ENCODE results near the gene PDZD4.

Gene PDZD4

GRCh38 chrX:153829799-153830639 is at the start of gene PDZD4:
Gene PDZD4, minus strand, starts transcription at chrX:153830544. Its CDS starts 246 bp downstream, at chrX:153830298.
- no peak for DNase-seq (ENCODE audit: low spot score)

- DNase-seq (ENCODE audit: low spot score): no peak
Measured at GRCh38 chrX:153879741-153880439, 49.5 kb upstream of the PDZD4 start.

- DNase-seq (ENCODE audit: low spot score): no peak
Measured at GRCh38 chrX:153878969-153879653, 48.8 kb upstream of the PDZD4 start.

DNA sequence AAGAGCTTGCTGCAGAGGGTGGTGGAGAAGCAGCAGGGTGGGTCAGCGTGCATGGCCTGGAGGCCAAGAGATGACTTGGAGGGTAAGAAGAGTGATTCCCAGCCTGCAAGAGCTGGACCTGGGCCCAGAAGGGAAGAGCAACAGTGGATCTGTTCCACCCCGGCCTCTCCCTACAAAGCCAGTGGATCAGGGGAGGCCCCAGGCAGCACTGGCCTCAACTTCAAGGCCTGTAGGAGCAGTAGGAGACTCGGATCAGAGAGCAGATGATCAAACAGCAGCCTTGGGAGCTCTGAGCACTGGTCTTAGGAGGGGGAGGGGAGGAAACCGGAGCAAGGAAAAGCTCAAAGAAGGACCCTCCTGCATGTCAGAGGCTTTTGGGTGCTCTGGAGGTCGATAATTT is 48.0 kb upstream of the PDZD4 start:
- DNase-seq (ENCODE audit: low spot score): no peak

- no peak for DNase-seq (ENCODE audit: low spot score)
Measured at GRCh38 chrX:153877571-153878261, 47.4 kb upstream of the PDZD4 start.

DNA sequence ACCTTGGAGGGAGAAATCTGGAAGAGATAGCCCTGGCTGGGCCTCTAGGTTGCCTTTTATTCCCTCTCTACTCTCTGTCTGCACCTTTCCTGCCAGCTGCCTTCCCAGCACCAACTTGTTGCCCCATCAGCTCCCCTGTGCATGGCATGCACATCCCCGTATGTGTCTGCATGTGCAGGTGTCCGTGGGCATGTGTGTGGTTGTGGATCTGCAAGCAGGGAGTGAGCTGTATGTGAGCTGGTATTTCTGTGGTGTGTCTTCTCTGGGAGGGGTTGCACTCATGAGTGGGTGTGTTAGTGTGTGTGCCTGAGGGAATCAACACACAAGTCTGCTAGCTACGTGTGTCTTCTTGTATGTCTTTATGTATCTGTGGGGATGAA is 45.8 kb upstream of the PDZD4 start:
- no peak for DNase-seq (ENCODE audit: low spot score)

- peak; percentile 31 for DNase-seq (ENCODE audit: low spot score)
Measured at GRCh38 chrX:153875391-153876111, 45.2 kb upstream of the PDZD4 start.

- no peak for DNase-seq (ENCODE audit: low spot score)
Measured at GRCh38 chrX:153874366-153875125, 44.2 kb upstream of the PDZD4 start.

- no peak for DNase-seq (ENCODE audit: low spot score)
Measured at GRCh38 chrX:153874085-153874365, 43.7 kb upstream of the PDZD4 start.

DNA sequence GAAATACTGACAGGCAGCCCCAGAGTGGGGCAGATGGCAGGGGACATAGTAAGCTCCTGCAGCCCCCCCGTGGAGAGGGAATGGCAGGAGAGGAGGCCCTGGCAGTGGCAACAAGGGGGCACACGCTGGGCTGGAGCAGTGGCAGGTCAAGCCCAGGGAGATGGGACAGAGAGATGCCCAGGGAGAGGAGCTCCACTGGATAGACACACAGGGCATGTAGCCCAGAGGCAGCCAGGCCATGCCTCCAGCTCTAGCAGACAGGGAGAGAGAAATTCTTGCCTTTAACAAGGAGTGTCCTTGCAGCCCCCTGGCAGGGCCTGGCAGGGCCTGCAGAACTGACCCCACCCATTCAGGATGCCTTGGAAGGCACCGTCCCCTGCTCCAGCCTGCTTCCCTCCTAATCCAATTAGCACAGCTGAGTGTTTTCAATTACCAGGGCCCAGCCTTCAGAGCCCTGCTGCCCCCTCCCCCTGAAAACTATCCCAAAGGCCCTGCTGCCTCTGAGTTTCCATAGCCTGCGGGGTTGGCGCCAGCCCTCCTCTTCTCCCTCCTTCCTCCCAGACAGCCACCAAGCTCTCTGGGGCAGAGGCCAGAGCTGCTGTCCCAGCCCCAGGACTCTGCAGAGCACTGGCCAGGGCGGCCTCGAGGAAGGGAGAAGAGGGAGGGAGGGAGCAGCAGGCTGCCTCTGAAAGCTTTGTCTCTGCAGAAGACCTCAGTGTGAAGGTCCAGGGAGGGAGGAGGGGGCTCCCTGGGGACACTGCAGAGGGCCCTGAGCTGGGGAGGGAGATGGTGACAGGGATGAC is 43.1 kb upstream of the PDZD4 start:
- no peak for DNase-seq (ENCODE audit: low spot score)

- DNase-seq (ENCODE audit: low spot score): no peak
Measured at GRCh38 chrX:153871946-153872878, 41.9 kb upstream of the PDZD4 start.

DNA sequence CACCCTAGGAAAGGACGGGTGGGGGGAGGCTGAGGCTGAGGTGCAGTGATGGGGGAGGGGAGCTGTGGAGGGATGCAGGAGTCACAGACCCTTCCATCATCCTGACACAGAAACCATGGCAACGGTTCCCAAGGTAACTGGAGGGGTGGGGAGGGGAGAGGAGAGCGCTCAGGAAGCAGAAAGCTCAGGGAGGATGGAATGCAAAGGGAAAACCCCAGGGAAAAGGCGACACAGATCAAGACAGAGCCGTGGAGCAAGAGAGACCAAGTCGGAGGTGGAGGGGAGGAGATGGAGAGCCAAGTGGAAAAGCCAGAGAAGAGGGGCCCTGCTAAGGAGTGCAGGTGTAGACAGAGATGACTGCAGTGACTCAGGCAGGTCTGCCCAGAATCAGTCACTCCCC is 41.1 kb upstream of the PDZD4 start:
- DNase-seq (ENCODE audit: low spot score): no peak

DNA sequence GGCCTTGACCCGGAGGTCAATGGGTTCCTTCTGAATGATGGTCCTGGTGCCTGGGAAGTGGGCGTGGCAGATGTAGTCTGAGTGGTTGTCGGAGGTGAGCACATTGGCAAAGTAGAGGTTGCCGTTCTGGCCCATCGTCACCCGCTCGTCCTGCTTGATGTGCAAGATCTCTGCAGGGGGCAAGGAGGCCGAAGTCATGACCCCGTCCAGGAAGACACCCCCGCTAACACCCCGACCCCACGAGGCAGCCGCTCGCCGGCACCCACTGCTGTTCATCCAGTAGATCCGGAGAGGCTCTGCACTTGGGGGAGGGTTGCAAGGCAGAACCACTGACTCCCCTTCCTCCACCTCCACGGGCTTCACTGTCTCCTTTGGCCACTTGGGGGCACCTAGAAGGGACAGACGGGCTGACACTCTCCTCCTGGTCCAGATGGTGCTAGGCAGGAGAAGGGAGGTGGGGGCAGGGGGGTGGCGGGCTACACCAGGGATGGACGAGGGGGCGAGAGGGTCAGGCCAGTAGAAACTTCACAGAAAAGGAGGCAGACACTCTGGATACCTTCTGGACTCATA is 40.5 kb upstream of the PDZD4 start:
- DNase-seq (ENCODE audit: low spot score): no peak

GRCh38 chrX:153870288-153870690 is 39.9 kb upstream of the PDZD4 start:
- DNase-seq (ENCODE audit: low spot score): no peak

GRCh38 chrX:153869473-153870287 is 39.3 kb upstream of the PDZD4 start:
- no peak for DNase-seq (ENCODE audit: low spot score)

GRCh38 chrX:153868576-153869472 is 38.5 kb upstream of the PDZD4 start:
- no peak for DNase-seq (ENCODE audit: low spot score)

DNA sequence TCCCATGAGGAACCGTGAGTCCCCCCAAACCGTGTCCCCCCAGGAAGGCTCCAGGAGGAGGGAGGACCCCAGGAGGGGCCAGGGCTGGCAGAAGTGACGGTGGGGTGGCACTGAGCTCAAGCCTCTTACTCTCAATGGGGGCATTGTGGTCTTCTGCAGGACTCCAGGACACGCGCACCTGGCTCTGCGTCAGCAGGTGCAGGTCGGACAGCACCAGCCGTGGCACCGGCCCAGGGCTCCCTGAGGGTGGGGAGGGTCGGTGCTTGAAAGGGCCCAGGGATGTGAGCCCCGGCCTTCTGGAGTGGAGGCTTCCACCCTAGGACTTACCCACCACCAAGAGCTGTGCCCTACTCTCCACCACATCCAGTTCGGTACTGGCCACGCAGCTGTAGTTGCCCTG is 37.3 kb upstream of the PDZD4 start:
- DNase-seq (ENCODE audit: low spot score): no peak

Measured in CD4-positive, alpha-beta T cell treated with Interleukin-6 at 100 ng/mL for 8 hours (primary cell).